SK-N-MC (cell line): Measurements from ENCODE around the gene FUT3.

ENCODE experiments used
- EZH2 ChIP-seq: fragments of 200-600 bp; sonication (generic); IDR thresholded peaks from one replicate; pipeline ENCODE4 v1.6.1; 2017; ENCODE audit warnings: antibody characterized with exemption
- POLR2AphosphoS5 ChIP-seq: IDR thresholded peaks from 2 replicates; pipeline ENCODE4 v1.6.1; 2012; ENCODE audit warnings: mild to moderate bottlenecking, low read depth, low read length, borderline replicate concordance

DNA sequence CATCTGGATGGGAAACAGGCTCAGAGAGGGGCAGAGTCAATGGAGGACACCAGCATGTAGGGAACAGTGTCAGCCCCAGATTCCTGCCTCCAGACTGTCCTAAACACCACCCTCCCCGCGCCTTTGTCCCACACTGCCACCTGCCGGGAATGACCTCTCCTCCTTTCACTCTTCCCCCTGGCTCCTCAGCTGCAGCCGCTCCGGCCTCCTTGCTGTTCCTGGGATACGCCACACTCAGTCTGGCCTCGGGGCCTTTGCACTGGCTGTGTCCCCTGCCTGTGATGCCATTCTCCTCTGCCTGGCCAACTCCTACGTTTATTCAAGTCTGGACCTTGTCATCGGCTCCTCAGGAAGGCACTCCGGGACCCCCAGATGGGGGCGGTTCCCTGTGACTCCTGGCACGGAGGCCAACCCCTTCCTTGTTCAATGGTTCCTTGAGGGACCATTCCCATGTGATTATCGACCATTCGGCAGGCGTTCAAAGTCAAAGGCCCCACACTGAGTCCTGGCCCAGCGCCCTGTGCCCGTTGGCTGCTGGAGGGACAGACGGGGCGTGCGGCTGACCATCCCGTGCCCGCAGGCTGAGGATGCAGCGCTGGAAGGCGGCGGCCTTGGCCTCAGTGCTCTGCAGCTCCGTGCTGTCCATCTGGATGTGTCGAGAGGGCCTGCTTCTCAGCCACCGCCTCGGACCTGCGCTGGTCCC is 27.5 kb downstream of the FUT3 start:
- TF ChIP-seq POLR2AphosphoS5 (no peak), EZH2 (no peak)
